ENCODE measurements around the gene STAP2.

- TF ChIP-seq CTCF (conservative IDR thresholded peaks at IDR 0.05 in 1 of 2, IDR thresholded peaks at IDR 0.05 in 1 of 2; ENCODE audit: extremely low read depth in 1 of 2, insufficient read depth in 1 of 2, low read depth in 1 of 2, low read length in 2 of 2) (no peak), EZH2 (IDR thresholded peaks at IDR 0.05; ENCODE audit: borderline replicate concordance, low read length) (no peak)
Observed at GRCh38 chr19:4302243-4302640, 36.4 kb downstream of the STAP2 start, which contains the start of gene TMIGD2.
